NCI-H2029 treated with DMSO at 0.1 percent for 48 hours (cell line): Measurements from ENCODE around the gene RIMOC1.
"Not testable (repeated sequence)": the region's sequence is repeated elsewhere in the genome, so short reads cannot be mapped to it uniquely, and the experiment has no call there.

Experiments used
- DNase-seq: peaks from one replicate; lab custom pipeline; 2025; lab: John Stamatoyannopoulos, UW

Gene RIMOC1

GRCh38 chr5:41891066-41891707, 13.0 kb upstream of the RIMOC1 start:
- DNase-seq, result no peak

- DNase-seq, result no peak
These were observed 12.1 kb upstream of the RIMOC1 start for GRCh38 chr5:41892031-41892430.

GRCh38 chr5:41893074-41893851, 10.9 kb upstream of the RIMOC1 start:
- DNase-seq, result no peak

GRCh38 chr5:41896230-41896629, 7.9 kb upstream of the RIMOC1 start:
- DNase-seq, result no peak

GRCh38 chr5:41903382-41903891, 707 bp upstream of the RIMOC1 start:
- no peak for DNase-seq

- DNase-seq, result no peak
These were observed 2.0 kb downstream of the RIMOC1 start for GRCh38 chr5:41906151-41906550.

- DNase-seq, result no peak
These were observed 4.4 kb downstream of the RIMOC1 start for GRCh38 chr5:41908374-41909079.

GRCh38 chr5:41918105-41918504, 14.0 kb downstream of the RIMOC1 start:
- DNase-seq, result no peak

GRCh38 chr5:41921166-41921565, 17.0 kb downstream of the RIMOC1 start:
- no peak for DNase-seq

GRCh38 chr5:41921874-41922273, 17.7 kb downstream of the RIMOC1 start:
- no peak for DNase-seq

GRCh38 chr5:41924526-41924871, 20.4 kb downstream of the RIMOC1 start:
- DNase-seq, result no peak

- peak; percentile 59 for DNase-seq
These were observed 20.9 kb downstream of the RIMOC1 start, which contains the start of gene FBXO4 for GRCh38 chr5:41924872-41925554. FBXO4 (plus strand) TSS chr5:41925281; CDS start chr5:41925310, 29 bp downstream.

GRCh38 chr5:41925555-41925951, 21.4 kb downstream of the RIMOC1 start:
- DNase-seq, result peak; percentile 9

- DNase-seq, result no peak
These were observed 23.5 kb downstream of the RIMOC1 start for GRCh38 chr5:41927604-41928003.

- no peak for DNase-seq
These were observed 24.9 kb downstream of the RIMOC1 start for GRCh38 chr5:41929035-41929434.

GRCh38 chr5:41932770-41933169, 28.6 kb downstream of the RIMOC1 start:
- DNase-seq, result no peak

- DNase-seq, result no peak
These were observed 31.4 kb downstream of the RIMOC1 start for GRCh38 chr5:41935544-41935943.

- DNase-seq, result no peak
These were observed 36.5 kb downstream of the RIMOC1 start for GRCh38 chr5:41940641-41941040.

- not testable (repeated sequence) for DNase-seq
These were observed 41.3 kb downstream of the RIMOC1 start for GRCh38 chr5:41945332-41945955.

GRCh38 chr5:41951224-41951623, 47.1 kb downstream of the RIMOC1 start:
- no peak for DNase-seq
